HG03469 (cell line): Measurements from ENCODE around the gene PELI3.

Experiments used
- ATAC-seq: cut with Tn5 transposase; IDR thresholded peaks from one replicate; pipeline ENCODE4 v1.9.1; 2021; ENCODE audit warnings: mild to moderate bottlenecking, moderate library complexity, moderate number of reproducible peaks; ENCODE audit not compliant: unreplicated experiment

The PELI3 gene

DNA sequence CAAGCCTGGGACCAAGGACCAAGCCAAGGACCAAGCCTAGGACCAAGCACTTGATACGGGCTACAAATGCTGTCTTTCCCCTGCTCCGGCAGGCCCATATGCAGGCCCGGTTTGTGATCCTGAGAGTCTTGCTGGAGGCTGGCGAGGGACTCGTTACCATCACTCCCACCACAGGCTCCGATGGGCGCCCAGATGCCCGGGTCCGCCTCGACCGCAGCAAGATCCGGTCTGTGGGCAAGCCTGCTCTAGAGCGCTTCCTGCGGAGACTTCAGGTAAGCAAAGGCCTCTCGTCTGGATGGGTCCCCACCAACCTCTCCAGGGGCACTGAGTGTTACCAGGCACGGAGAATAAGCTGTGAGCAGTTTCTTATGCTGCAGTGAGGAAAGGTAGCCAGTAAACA lies 30.5 kb downstream of the PELI3 start:
- no peak for ATAC-seq

DNA sequence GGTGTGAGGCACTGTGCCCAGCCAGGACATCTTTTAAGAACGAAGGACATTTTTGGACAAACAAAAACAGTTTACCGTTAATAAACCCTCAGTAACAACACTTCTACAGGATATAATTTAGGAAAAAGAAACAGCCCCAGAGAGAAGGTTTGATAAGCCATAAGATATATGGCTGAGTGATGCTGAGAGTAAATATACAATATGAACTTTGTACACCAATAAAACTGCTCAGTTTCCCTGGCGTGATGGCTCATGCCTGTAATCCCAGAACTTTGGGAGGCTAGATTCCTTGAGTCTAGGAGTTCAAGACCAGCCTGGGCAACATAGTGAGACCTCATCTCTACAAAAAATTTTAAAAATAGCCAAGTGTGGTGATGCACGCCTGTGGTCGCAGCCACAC lies 31.8 kb downstream of the PELI3 start:
- ATAC-seq, result no peak

DNA sequence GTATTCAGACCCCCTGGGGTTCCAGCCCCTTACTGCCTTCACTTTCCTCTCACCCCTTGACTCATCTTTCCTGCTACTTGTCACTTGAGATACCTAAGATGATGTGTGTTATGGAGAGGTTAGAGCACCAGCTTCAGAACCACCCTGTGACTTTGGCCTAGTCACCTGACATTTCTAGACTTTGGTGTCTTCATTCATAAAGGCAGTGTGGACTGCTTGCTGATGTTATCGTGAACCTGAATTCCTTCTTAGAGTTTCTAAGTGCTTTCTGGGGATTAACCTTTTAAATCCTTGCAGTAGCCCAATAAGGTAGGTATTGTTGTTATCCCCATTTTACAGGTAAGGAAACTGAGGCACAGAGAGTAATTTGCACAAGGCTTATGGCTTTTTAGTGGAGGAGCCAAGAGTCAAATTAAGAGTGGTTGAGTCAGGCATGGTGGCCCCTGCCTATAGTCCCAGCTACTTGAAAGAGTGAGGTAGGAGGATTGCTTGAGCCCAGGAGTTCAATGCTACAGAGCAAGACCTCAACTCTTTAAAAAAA lies 38.6 kb downstream of the PELI3 start:
- no peak for ATAC-seq

DNA sequence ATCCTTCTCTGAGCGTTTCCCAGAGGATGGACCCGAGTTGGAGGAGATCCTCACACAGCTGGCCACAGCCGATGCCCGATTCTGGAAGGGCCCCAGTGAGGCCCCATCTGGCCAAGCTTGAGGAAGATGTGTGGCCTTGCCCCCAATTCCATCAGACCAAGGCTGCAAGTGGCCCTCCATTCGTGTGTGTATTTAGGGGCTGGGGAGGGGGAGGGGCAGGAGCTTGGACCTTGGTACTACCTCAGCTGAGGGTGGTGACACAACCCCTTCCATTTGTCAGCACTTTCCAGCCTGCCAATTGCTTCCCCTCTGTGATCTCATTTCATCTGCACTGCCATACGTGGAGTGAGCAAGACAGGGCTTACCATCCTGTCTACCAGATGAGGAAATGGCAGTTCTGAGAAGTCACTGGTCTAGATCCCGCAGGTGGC lies 42.4 kb downstream of the PELI3 start:
- ATAC-seq, result no peak

DNA sequence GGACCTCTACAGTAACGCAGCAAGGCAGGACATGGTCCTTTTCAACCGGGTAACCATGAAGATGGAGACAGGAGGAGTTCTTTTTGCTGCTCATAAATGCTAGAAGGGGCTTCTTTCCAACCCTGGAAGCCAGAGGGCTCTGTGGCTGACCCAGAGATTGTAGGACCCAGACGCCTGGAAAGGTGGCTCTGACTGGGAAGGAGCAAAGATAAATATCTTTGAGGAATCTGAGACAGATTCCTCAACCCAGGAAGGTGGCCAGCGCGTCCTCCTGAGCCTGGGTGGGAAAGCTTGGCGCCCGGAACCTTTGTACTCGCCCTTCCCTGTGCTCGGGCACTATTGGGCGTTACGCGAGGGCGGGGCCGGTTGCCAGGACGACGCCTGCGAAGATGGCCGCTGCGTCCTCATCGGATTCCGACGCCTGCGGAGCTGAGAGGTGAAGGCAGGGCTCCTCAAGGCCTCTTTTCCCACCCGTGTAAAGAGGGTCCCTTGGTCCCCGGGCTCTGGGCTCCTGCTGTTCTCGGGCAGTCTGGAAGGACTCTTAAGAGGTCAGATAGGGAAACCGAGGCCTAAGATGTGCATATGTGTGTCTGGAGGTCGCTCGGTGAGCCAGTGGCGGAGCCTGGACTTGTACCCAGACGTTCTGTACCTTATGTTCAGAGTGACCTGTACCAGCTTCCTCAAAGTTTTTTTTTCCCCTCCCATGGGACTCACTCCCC lies 43.7 kb downstream of the PELI3 start, which contains the start of gene BBS1:
BBS1 (plus strand) TSS at position 365 of the 719 bp plus-strand sequence; CDS start at position 390, 25 bp downstream.
- no peak for ATAC-seq

DNA sequence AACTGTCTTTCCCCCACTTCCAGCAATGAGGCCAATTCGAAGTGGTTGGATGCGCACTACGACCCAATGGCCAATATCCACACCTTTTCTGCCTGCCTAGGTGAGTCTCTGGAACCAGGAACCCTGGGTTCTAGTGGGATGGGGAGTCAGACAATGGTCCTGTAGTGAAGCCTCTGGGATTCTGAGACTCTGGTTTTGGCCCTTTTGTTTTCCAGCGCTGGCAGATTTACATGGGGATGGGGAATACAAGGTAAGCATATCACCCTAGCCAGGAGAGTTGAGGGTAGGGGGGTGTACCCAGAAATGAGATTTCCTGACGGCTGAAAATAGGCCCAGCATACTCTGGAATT lies 44.3 kb downstream of the PELI3 start:
- ATAC-seq, result no peak

GRCh38 chr11:66523611-66524010 lies 56.9 kb downstream of the PELI3 start:
- ATAC-seq, result no peak

- no peak for ATAC-seq
These were observed 57.8 kb downstream of the PELI3 start for GRCh38 chr11:66524304-66525040.
